ENCODE measurements around the gene TLK2. TPM values are rescaled to one million over a fixed set of nuclear protein-coding genes. Genes with fewer than 3 reads are reported as not detected.

The TLK2 gene
- total and polyA plus RNA-seq, 2 donors (not counting 3 experiments of a cell fraction or from before 2014, with no cell fraction given) = 30.7 to 40.7 TPM

DNA sequence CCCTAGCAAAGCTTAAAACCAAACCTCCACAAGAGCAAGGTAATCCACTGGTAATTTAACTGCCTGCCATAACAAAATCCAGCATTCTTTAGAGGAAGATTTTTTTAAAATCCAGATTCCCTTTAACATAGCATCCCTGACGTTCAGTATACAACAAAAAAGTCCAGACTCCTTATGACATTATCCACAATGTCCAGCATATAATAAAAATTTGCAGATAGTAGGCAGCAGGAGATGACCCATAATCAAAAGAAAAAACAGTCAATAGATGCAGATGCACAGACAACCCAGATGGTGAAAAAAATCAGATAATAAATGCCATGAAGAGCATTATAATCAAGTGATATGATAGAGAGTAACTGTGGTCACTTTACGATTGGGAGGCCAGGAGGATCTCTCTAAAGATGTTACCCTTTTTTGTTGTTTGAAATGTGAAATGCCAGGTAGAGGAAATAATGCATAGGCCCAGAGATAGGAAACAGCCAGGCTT is 182.0 kb downstream of the TLK2 start:
- no peaks in the 10 kb centered on the region for H3K9me1 ChIP-seq (replicated peaks; ENCODE audit: control insufficient read depth, extremely low read depth, insufficient read depth, low read length)
- dilution Hi-C loops (cut with MboI; ENCODE audit: extremely low pct_ligation_motif_present, low sequenced_read_pairs) (no loop called here), intact Hi-C loops (cut with micrococcal nuclease) (no loop called here)
- H3K27ac ChIP-seq (ENCODE audit: insufficient read depth, low read depth, low read length) = no peak overlapping the region
- H3K36me3 ChIP-seq (ENCODE audit: control insufficient read depth in 2 of 2, extremely low read depth in 1 of 2, insufficient read depth in 2 of 2, low read length in 2 of 2) = peaks cover 0 to under 1% of the 10 kb centered on the region in 2 experiments
- H3K9ac ChIP-seq (replicated peaks; ENCODE audit: extremely low read depth, insufficient read depth, low read length) = no peak overlapping the region
- H2AFZ ChIP-seq (ENCODE audit: low read depth, low read length) = no peak overlapping the region
- FAIRE-seq (no peak), DNase-seq (ENCODE audit: low read depth, low spot score) (no peak)
- no peaks in the 10 kb centered on the region for H3K4me1 ChIP-seq (ENCODE audit: control insufficient read depth, extremely low read depth, insufficient read depth, low read length)
- no peaks in the 10 kb centered on the region for H3K27me3 ChIP-seq (ENCODE audit: control insufficient read depth in 2 of 2, insufficient read depth in 2 of 2, low read length in 2 of 2)
- H3K9me3 ChIP-seq (replicated peaks; ENCODE audit: control insufficient read depth, insufficient read depth, low read length) = no peaks in the 10 kb centered on the region
- TF ChIP-seq, protein P1, sequence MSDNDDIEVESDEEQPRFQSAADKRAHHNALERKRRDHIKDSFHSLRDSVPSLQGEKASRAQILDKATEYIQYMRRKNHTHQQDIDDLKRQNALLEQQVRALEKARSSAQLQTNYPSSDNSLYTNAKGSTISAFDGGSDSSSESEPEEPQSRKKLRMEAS (IDR thresholded peaks at IDR 0.05; ENCODE audit: insufficient read depth, insufficient read length) = no peak
- no peak for TF ChIP-seq GATA2 (IDR thresholded peaks at IDR 0.05; ENCODE audit: insufficient read depth, insufficient read length, low read depth, low read length)
- no peak for TF ChIP-seq POLR2AphosphoS5 (IDR thresholded peaks at IDR 0.05; ENCODE audit: insufficient read depth, low read depth, low read length)
- no peak for TF ChIP-seq JUN (IDR thresholded peaks at IDR 0.05; ENCODE audit: borderline replicate concordance, insufficient read depth, insufficient read length, low read depth)
- TF ChIP-seq EZH2 (IDR thresholded peaks at IDR 0.05; ENCODE audit: borderline replicate concordance, low read depth, low read length, severe bottlenecking) = no peak
- TF ChIP-seq, protein P2, sequence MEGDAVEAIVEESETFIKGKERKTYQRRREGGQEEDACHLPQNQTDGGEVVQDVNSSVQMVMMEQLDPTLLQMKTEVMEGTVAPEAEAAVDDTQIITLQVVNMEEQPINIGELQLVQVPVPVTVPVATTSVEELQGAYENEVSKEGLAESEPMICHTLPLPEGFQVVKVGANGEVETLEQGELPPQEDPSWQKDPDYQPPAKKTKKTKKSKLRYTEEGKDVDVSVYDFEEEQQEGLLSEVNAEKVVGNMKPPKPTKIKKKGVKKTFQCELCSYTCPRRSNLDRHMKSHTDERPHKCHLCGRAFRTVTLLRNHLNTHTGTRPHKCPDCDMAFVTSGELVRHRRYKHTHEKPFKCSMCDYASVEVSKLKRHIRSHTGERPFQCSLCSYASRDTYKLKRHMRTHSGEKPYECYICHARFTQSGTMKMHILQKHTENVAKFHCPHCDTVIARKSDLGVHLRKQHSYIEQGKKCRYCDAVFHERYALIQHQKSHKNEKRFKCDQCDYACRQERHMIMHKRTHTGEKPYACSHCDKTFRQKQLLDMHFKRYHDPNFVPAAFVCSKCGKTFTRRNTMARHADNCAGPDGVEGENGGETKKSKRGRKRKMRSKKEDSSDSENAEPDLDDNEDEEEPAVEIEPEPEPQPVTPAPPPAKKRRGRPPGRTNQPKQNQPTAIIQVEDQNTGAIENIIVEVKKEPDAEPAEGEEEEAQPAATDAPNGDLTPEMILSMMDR (IDR thresholded peaks at IDR 0.05; ENCODE audit: extremely low read depth in 1 of 2, insufficient read depth in 1 of 2, low read depth in 1 of 2, low read length in 2 of 2) = no peak
- TF ChIP-seq POLR2A (IDR thresholded peaks at IDR 0.05; ENCODE audit: low read depth, low read length) = no peak
- TF ChIP-seq MYC (IDR thresholded peaks at IDR 0.05; ENCODE audit: low read depth, low read length) = no peak
- no peak for TF ChIP-seq FOS (IDR thresholded peaks at IDR 0.05; ENCODE audit: borderline replicate concordance, insufficient read depth, low read length)
- CTCF ChIA-PET = no interaction called here
- no peak overlapping the region for H3K4me3 ChIP-seq (replicated peaks in 1 of 3; ENCODE audit: insufficient read depth in 1 of 3, low read depth in 1 of 3, low read length in 3 of 3)
- POLR2A ChIA-PET = no interaction called here
- H3K4me2 ChIP-seq (ENCODE audit: insufficient read depth, low read length) = no peak overlapping the region
- no peaks in the 10 kb centered on the region for H4K20me1 ChIP-seq (replicated peaks; ENCODE audit: control insufficient read depth, extremely low read depth, insufficient read depth, low read length)
- H3K79me2 ChIP-seq (ENCODE audit: control insufficient read depth, insufficient read depth, low read length) = no peaks in the 10 kb centered on the region
- no TSS peak for BruUV-seq (replicated peaks)

Data from endothelial cell of umbilical vein (primary cell).